Urinary bladder (tissue), 4 donors: ENCODE results near the gene FCSK. TPM values are rescaled to one million over a fixed set of nuclear protein-coding genes. Genes with fewer than 3 reads are reported as not detected.
"Not testable (repeated sequence)": the region's sequence is repeated elsewhere in the genome, so short reads cannot be mapped to it uniquely, and the experiment has no call there.

Experiments used
- DNase-seq: peaks from one replicate; pipeline ENCODE4 v3.0.0-alpha.2; 2015; ENCODE audit errors: extremely low spot score
- H3K27ac ChIP-seq: one replicate; pipeline ENCODE4 v1.5.1; 2013; ENCODE audit warnings: low read depth, mild to moderate bottlenecking, moderate library complexity
- H3K36me3 ChIP-seq: one replicate; pipeline ENCODE4 v1.6.1; 2013; ENCODE audit warnings: mild to moderate bottlenecking, moderate library complexity; ENCODE audit not compliant: insufficient read depth
- H3K4me1 ChIP-seq: one replicate; pipeline ENCODE4 v1.6.1; 2013; ENCODE audit warnings: mild to moderate bottlenecking, moderate library complexity; ENCODE audit not compliant: insufficient read depth
- H3K4me3 ChIP-seq: one replicate; pipeline ENCODE4 v1.5.1; 2013; ENCODE audit warnings: low read depth, low read length
- WGBS: extraction: QIAGEN DNeasy Blood & Tissue Kit; methylation state at CpG from one replicate; pipeline ENCODE4 v1.1.7; 2013; 5-methylcytosine and 5-hydroxymethylcytosine counted together
- polyA plus RNA-seq: library from polyadenylated mRNA; stranded (reverse); fragments of 200-250 nt; gene quantifications from one replicate; pipeline ENCODE4 v1.2.3, GENCODE V29; 2013
- total RNA-seq: library from RNA; depleted of rRNA; stranded (reverse); fragments of >200 nt; gene quantifications from one replicate; pipeline ENCODE4 v1.2.3, GENCODE V29; 2014
- donor health status: healthy with polysubstance abuse.
- donor health status: healthy.

The FCSK gene
- total RNA-seq, result 7.6 TPM
- 11.0 TPM for polyA plus RNA-seq

DNA sequence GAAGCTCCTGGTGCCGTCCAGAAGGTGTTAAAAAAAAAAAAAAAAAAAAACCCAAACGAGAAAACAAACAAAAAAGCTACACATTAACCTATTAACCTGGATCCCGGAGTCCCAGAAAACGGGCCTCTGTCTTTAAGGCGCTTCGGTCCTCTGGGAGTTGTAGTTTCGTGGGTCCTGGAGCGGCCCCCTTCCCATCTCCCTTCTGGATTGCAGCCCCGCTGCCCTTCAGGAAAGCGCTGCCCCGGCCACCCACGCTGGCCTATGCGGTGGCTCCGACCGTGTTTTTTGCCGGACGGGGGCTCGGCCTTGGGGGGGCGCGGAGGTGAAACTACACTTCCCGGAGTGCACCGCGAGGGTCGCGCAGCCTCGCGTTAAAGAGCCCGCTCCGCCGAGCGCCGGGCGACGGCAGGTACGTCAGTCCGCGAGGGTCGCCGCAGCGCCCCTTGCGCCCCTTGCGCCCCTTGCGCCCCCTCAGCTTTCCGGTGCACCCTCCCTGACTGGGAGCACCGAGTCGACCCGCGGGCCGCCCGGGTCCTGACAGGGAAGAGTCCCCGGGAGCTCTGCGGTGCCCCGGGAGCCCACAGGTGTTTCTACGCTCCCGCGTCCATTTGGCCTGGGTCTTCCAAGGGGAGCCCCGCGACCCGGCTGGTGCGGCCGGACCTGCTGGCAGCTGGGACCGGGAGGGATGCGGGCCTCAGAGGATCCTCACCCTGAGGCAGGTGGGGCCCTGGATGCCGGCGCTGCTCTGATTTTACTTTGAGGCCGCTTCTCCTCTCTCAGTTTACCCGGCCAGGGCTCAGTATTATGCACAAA is at the start of gene FCSK:
FCSK (plus strand) TSS at position 374 of the 813 bp plus-strand sequence. CDS start 8,596 bp downstream, outside the sequence.
- Histone ChIP-seq H3K27ac (peak within 1 kb of the TSS; percentile 96), H3K4me3 (peak within 1 kb of the TSS; percentile 95), H3K36me3 (no peaks in the 10 kb centered on the region), H3K4me1 (no peaks in the 10 kb centered on the region)
- DNase-seq, result peak; percentile 58
- under 1% methylated on average over 67 of the region's 67 CpGs for WGBS

DNA sequence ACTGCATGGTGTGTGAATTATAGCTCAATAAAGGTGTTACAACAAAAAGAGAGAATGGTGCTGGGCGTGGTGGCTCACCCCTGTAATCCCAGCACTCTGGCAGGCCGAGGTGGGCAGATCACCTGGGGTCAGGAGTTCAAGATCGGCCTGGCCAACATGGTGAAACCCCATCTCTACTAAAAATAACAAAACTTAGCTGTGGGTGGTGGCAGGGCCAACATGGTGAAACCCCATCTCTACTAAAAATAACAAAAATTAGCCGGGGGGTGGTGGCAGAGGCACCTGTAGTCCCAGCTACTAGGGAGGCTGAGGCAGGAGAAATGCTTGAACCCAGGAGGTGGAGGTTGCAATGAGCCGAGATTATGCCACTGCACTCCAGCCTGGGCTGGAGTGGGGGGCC is 48.3 kb upstream of the FCSK start:
- not testable (repeated sequence) for H3K4me1 ChIP-seq, H3K4me3 ChIP-seq, H3K36me3 ChIP-seq, H3K27ac ChIP-seq, DNase-seq
- 89% methylated on average over 5 of the region's 5 CpGs for WGBS

DNA sequence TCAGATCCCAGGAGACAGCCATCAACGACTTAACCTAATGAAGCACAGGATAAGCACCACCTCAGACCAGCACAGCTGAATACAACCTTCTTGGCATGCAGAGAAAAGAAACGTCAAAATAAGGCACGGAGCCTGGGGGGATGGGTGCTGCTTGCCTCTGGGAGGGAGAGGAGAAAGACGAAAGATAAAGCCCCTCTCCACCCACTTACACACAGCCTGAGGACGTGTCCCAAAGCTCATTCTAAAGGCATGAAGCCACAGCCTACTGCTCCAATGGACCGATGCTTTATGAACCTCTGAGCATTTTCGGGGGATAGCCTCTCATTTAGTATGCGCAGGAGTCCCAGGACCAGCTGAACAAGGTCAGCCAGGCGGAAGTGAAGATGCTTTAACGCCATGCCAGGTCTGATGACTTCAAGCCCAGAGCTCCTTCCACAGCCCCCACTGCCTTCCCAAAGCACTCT is 46.6 kb upstream of the FCSK start:
- no peak overlapping the region for H3K27ac ChIP-seq
- no peak overlapping the region for H3K4me3 ChIP-seq
- DNase-seq, result no peak
- WGBS, result 63% methylated on average over 10 of the region's 10 CpGs
- H3K4me1 ChIP-seq, result no peaks in the 10 kb centered on the region
- H3K36me3 ChIP-seq, result no peaks in the 10 kb centered on the region

DNA sequence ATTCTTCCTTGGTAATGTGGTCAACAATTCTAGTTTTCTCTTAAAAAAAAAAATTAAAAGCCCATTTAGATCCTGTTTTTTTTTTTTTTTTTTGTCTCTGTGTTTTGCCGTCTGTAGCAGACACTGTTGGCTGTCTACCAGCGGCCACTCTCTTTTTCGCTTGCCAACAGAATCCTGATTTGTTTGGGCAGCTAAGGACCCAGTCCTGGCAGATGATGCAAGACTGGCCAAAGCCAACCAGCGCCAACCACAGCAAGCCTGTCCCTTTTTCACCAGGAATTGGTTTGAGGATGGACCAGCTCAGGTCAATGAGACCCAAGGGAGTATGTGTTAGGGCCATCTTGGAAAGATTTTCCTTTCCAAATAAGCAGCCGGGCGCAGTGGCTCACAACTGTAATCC is 43.7 kb upstream of the FCSK start:
- WGBS, result 84% methylated on average over 6 of the region's 6 CpGs
- Histone ChIP-seq H3K4me1 (no peaks in the 10 kb centered on the region), H3K36me3 (no peaks in the 10 kb centered on the region), H3K27ac (no peak overlapping the region), H3K4me3 (no peak overlapping the region)
- DNase-seq, result no peak

DNA sequence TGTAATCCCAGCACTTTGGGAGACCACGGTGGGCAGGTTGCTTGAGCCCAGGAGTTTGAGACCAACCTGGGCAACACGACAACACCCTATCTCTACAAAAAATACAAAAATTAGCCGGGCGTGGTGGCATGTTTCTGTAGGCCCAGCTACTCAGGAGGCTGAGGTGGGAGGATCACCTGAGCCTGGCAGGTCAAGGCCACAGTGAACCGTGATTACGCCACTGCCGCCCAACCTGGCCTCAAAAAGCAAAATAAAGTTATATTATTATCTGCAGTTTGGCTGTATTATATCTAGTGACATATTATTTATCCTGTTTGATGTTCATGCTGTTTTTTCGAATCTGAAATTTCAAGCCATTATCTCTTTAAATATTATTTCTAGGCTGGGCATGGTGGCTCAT is 42.0 kb upstream of the FCSK start:
- no peaks in the 10 kb centered on the region for H3K4me1 ChIP-seq
- DNase-seq, result no peak
- H3K27ac ChIP-seq, result no peak overlapping the region
- H3K36me3 ChIP-seq, result no peaks in the 10 kb centered on the region
- 96% methylated on average over 8 of the region's 8 CpGs for WGBS
- H3K4me3 ChIP-seq, result no peak overlapping the region

DNA sequence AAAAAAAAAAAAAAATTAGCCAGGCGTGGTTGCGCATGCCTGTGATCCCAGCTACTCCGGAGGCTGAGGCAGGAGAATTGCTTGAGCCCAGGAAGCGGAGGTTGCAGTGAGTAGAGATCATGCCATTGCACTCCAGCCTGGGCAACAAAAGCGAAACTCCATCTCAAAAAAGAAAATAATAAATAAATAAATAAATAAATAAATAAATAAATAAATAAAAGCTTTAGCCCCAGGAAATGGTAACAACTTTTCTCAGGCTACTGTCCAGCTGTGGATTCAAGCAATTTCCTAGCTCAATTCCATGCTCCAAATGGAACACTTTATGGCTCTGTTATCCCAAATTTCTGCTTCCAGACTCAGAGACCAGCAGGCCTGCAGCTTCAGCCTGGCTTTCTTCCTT is 40.8 kb upstream of the FCSK start:
- not testable (repeated sequence) for DNase-seq, H3K27ac ChIP-seq, H3K4me1 ChIP-seq, H3K4me3 ChIP-seq, H3K36me3 ChIP-seq
- 97% methylated on average over 5 of the region's 5 CpGs for WGBS

DNA sequence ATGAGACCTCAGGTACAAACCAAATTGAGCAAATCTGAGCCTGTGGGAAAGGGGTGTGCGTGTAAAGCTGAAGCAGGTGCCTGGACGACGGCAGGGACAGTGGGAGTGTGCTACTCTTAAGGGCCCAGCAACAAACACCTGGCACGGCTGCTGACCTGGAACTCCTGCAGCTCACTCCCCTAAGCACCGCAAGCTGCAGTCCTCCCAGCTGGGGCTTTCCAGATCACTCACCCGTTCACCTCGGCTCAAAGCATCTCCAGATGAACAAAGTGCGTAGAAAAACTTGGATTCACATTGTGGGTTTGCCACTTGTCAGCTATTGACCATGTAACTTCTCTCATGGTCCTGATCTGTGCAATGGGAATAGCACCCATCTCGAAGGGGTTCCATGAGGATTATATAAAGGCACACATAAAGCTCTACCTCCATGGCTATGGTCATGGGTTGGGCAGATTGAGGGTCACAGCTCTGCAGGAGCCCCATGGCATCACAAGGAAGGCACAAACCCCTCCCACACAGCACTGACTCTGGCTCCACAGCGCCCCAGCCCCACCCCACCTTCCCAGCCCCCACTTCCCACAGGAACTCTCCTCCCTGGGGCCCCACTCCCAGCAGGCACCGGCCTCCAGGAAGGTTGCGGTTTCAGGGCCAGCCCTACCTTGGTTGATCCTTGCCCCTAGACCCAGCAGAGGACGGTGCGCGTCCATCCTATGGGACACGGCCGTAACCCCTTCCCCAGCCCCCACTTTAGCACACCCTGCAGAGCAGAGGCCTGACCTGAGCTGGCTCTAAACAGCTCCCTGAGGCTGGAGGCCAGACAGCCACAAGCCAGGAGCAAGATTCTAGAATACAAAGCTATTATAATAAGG is 37.4 kb upstream of the FCSK start:
- Histone ChIP-seq H3K27ac (no peak overlapping the region), H3K4me3 (no peak overlapping the region), H3K4me1 (no peaks in the 10 kb centered on the region), H3K36me3 (no peaks in the 10 kb centered on the region)
- DNase-seq, result no peak
- 88% methylated on average over 17 of the region's 17 CpGs for WGBS

DNA sequence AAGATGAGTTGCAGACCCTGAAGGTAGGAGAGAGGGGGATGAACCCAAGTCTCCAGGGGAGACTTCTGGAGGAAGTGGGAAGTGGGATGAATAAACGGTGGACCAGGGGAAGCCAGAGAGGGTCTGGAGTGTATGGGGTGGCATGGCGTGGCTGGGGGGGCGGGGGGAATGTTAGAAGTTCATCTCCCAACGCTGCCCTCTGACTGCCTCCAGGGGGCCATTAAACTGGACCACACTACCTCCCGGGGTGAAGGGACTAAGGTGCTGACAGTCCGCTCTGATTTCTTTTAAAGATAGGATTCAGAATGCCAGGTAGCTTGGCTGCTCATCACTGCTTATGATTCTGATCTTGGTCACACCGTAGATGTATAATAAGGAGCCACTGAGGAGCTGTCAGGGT is 36.7 kb upstream of the FCSK start:
- H3K4me3 ChIP-seq, result no peak overlapping the region
- 67% methylated on average over 7 of the region's 7 CpGs for WGBS
- H3K4me1 ChIP-seq, result no peaks in the 10 kb centered on the region
- no peak overlapping the region for H3K27ac ChIP-seq
- H3K36me3 ChIP-seq, result no peaks in the 10 kb centered on the region
- DNase-seq, result no peak

DNA sequence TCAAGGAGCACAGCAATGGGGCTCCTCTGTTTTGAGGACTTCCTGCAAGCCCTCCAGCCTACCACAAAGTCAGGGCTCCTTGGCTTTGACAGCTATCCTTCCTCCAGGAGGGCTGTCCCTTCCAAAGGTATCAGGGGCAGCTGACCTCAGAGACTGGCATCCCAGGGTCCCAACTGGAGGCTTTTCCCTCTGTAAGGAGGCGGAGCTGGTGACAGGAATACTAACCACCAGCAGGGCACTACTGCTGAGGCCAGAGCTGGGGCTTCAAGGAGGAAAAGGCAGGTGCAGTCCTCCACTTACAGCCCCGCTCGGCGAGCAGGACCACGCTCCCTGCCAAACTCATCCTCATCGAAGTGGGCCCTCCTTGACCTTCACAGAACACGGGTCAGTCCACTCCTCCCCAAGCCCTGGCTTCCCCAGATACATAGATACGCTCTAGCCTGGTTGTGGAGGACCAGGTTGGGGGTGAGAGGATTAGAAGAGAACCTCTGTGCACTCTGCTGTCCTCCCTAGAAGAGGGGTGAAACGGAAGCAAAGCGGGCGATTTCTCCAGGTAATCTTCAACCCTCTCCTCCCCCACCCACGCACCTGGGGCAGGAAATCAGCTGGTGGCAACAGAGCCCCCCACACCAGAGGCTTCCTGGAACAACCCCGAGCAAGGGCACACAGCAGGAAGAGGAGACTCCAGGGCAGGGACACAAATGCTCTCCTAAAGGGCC is 36.0 kb upstream of the FCSK start:
- WGBS, result 79% methylated on average over 13 of the region's 13 CpGs
- Histone ChIP-seq H3K4me1 (no peaks in the 10 kb centered on the region), H3K36me3 (no peaks in the 10 kb centered on the region), H3K4me3 (no peak overlapping the region), H3K27ac (no peak overlapping the region)
- DNase-seq, result no peak

DNA sequence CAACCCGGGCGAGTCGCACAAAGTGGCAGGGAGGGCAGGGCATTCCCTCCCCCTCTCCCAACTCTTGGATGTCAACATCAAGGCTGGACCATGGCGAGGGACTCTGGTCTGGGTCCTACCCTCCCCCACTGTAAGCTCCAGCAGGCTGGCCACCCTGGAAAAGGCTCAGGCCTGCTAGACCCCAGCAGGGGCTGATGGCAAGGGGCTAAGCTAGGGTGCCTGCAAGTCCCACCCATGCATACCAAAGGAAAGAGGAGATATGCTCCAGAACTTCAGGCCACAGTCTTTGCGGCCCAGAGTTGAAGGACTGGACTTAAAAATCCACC is 35.4 kb upstream of the FCSK start:
- H3K4me1 ChIP-seq, result no peaks in the 10 kb centered on the region
- DNase-seq, result no peak
- no peak overlapping the region for H3K27ac ChIP-seq
- H3K4me3 ChIP-seq, result no peak overlapping the region
- 74% methylated on average over 5 of the region's 5 CpGs for WGBS
- H3K36me3 ChIP-seq, result no peaks in the 10 kb centered on the region

DNA sequence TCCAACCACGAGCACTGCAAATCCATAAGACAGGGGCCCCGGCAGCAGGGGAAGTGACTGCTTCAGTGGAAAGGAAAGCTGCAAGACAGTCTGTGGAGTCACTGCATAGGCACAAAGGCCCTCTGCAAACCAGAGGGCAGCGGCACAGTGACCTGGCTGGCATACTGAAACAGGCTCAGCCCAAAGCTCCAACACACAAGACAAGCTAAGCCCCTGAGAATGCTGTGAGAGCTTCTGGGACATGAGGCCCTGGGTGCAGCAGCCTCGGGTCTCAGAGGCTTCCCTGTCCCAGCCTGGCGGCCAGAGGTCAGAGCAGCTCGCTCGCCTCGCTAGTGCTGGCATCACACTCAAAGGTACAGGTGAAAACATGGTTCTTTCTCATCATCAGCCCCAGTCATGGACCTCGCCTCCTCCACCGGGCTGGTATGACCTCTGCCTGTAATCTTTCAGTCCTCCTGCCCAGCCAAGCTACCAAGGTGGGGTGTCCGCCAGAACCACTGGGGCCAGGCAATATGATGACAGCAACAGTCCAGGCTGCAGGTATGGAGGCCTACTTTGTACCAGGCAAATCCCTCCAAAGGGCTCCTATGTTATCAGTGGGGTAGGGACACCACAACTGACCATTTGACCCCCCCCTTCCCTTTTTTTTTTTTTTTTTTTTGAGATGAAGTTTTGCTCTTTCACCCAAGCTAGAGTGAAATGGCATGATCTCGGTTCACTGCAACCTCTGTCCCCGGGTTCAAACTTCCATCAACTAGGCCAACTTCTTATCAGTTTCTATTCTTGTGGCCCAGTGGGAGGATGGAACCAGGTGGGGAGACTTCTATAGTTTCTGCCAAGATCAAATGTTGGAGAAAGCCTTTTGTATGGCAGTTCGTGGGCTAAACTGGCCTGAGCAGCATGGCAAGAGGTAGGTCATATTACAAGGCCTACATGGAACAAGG is 34.7 kb upstream of the FCSK start:
- 86% methylated on average over 14 of the region's 14 CpGs for WGBS
- H3K27ac ChIP-seq, result no peak overlapping the region
- no peaks in the 10 kb centered on the region for H3K36me3 ChIP-seq
- H3K4me3 ChIP-seq, result no peak overlapping the region
- no peaks in the 10 kb centered on the region for H3K4me1 ChIP-seq
- DNase-seq, result no peak

DNA sequence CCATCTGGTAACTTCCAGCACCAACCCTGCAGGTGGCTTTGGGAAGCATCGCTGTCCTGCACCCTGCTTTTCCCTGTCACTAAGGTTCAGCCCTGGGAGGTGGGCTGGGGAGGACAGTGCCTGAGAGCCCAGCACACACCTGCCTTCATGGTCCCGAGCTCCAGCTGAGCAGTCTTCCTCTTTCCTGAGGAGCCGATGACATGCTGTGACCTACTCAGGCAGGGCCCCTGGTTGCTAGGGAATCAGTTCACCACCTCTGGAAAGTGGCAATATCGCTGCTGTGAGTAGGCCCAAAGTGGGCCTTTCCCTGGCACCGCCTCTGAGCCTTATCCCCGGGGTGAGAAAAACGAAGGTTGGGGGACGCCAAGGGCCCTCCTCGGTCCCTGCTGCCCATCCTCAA is 33.4 kb upstream of the FCSK start:
- no peak for DNase-seq
- 86% methylated on average over 9 of the region's 9 CpGs for WGBS
- Histone ChIP-seq H3K36me3 (no peaks in the 10 kb centered on the region), H3K27ac (no peak overlapping the region), H3K4me1 (no peaks in the 10 kb centered on the region), H3K4me3 (no peak overlapping the region)
